ENCODE data around the gene VAPB.

DNA sequence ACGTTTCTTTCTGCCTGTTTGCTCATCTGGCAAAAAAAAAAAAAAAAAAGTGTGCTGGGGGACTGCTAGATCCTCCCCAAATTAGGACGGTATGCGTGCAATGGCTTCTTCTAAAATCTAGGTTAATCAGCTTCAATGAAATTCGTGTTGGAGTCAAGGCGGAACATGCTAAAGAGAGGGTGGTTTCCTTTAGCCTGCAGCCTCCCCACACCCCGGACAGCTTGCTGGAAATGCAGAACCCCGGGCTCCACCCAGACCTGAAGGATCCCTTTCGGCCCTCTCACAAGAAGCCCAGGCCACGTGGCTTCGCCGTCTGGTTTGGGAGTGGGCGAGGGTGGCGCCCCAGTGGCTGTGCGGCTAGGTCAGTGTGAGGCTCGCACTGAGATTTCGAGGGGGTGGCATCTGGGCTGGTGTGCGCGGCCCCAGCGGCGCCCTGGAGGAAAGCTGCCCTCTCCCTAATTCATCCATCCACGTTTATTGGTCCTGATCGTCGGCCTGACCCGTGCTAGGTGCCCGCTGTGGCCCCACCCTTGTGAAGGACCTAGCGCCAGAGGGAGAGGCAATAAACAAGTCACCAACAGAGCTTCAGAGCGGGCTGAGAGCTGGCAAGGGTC is 77.2 kb downstream of the VAPB start:
- TF ChIP-seq EZH2 (IDR thresholded peaks at IDR 0.05; ENCODE audit: insufficient read depth, poor library complexity, severe bottlenecking) = no peak
- no peak for TF ChIP-seq EZH2phosphoT487 (IDR thresholded peaks at IDR 0.05; ENCODE audit: insufficient read depth, low read depth)

All from GM23248 (cell line).